Measurements from ENCODE around the gene ERCC5. TPM values are rescaled to one million over a fixed set of nuclear protein-coding genes. Genes with fewer than 3 reads are reported as not detected.

Gene ERCC5
- total and polyA plus RNA-seq, 2 experiments from 2014 or later: 31.3 to 58.7 TPM

- DNase-seq (ENCODE audit: low spot score): no peak
- Histone ChIP-seq H3K4me2 (no peak overlapping the region), H3K36me3 (replicated peaks; ENCODE audit: insufficient read depth, low read depth) (no peaks in the 10 kb centered on the region), H2AFZ (no peak overlapping the region), H3K4me3 (no peak overlapping the region), H3K27ac (no peak overlapping the region), H3K9me3 (ENCODE audit: low read depth) (peaks cover 5% of the 10 kb centered on the region), H3K27me3 (no peaks in the 10 kb centered on the region), H3K4me1 (ENCODE audit: insufficient read depth) (no peaks in the 10 kb centered on the region), H3K9me2 (replicated peaks; ENCODE audit: insufficient read depth) (no peaks in the 10 kb centered on the region), H3K79me2 (peaks cover 55% of the 10 kb centered on the region), H4K20me1 (ENCODE audit: insufficient read depth, poor library complexity, severe bottlenecking) (no peaks in the 10 kb centered on the region)
- TF ChIP-seq EZH2phosphoT487 (IDR thresholded peaks at IDR 0.05; ENCODE audit: low read depth, severe bottlenecking, unreplicated experiment) (no peak), EZH2 (IDR thresholded peaks at IDR 0.05; ENCODE audit: borderline replicate concordance) (no peak), CTCF (IDR thresholded peaks at IDR 0.05; ENCODE audit: poor library complexity) (no peak)
Observed at GRCh38 chr13:102812611-102813287, 33.1 kb upstream of the ERCC5 start.

- no peak overlapping the region for H3K27ac ChIP-seq
- H2AFZ ChIP-seq: no peak overlapping the region
- no peak for TF ChIP-seq CTCF (IDR thresholded peaks at IDR 0.05; ENCODE audit: poor library complexity)
- TF ChIP-seq EZH2 (IDR thresholded peaks at IDR 0.05; ENCODE audit: borderline replicate concordance): no peak
- no peak for TF ChIP-seq EZH2phosphoT487 (IDR thresholded peaks at IDR 0.05; ENCODE audit: low read depth, severe bottlenecking, unreplicated experiment)
- peaks cover 5% of the 10 kb centered on the region for H3K9me3 ChIP-seq (ENCODE audit: low read depth)
- no peaks in the 10 kb centered on the region for H3K36me3 ChIP-seq (replicated peaks; ENCODE audit: insufficient read depth, low read depth)
- no peaks in the 10 kb centered on the region for H3K9me2 ChIP-seq (replicated peaks; ENCODE audit: insufficient read depth)
- H3K4me1 ChIP-seq (ENCODE audit: insufficient read depth): no peaks in the 10 kb centered on the region
- WGBS (ENCODE audit: low lambda C conversion rate, missing lambda C conversion rate): 86% methylated on average over 7 of the region's 7 CpGs
- H4K20me1 ChIP-seq (ENCODE audit: insufficient read depth, poor library complexity, severe bottlenecking): no peaks in the 10 kb centered on the region
- no peak overlapping the region for H3K4me3 ChIP-seq
- H3K27me3 ChIP-seq: no peaks in the 10 kb centered on the region
- H3K79me2 ChIP-seq: peaks cover 43% of the 10 kb centered on the region
- H3K4me2 ChIP-seq: no peak overlapping the region
- DNase-seq (ENCODE audit: low spot score): no peak
Observed at GRCh38 chr13:102814025-102814607, 31.7 kb upstream of the ERCC5 start.

GRCh38 chr13:102814793-102815192, 31.0 kb upstream of the ERCC5 start:
- TF ChIP-seq EZH2phosphoT487 (IDR thresholded peaks at IDR 0.05; ENCODE audit: low read depth, severe bottlenecking, unreplicated experiment) (no peak), CTCF (IDR thresholded peaks at IDR 0.05; ENCODE audit: poor library complexity) (no peak), EZH2 (IDR thresholded peaks at IDR 0.05; ENCODE audit: borderline replicate concordance) (no peak)
- no peak overlapping the region for H2AFZ ChIP-seq
- H3K27me3 ChIP-seq: no peaks in the 10 kb centered on the region
- peaks cover 39% of the 10 kb centered on the region for H3K79me2 ChIP-seq
- H3K27ac ChIP-seq: no peak overlapping the region
- H3K4me1 ChIP-seq (ENCODE audit: insufficient read depth): no peaks in the 10 kb centered on the region
- no peaks in the 10 kb centered on the region for H4K20me1 ChIP-seq (ENCODE audit: insufficient read depth, poor library complexity, severe bottlenecking)
- H3K36me3 ChIP-seq (replicated peaks; ENCODE audit: insufficient read depth, low read depth): no peaks in the 10 kb centered on the region
- DNase-seq (ENCODE audit: low spot score): no peak
- H3K9me3 ChIP-seq (ENCODE audit: low read depth): peaks cover 5% of the 10 kb centered on the region
- H3K9me2 ChIP-seq (replicated peaks; ENCODE audit: insufficient read depth): no peaks in the 10 kb centered on the region
- no peak overlapping the region for H3K4me3 ChIP-seq
- WGBS (ENCODE audit: low lambda C conversion rate, missing lambda C conversion rate): 83% methylated on average over 6 of the region's 6 CpGs
- H3K4me2 ChIP-seq: no peak overlapping the region
